ENCODE results near the gene CAMKK1. TPM values are rescaled to one million over a fixed set of nuclear protein-coding genes. Genes with fewer than 3 reads are reported as not detected.

The CAMKK1 gene
- total and polyA plus RNA-seq, 2 of the 4 experiments (the other 2 are of a cell fraction), result 4.1 to 8.2 TPM

GRCh38 chr17:3906881-3907280, 14.0 kb upstream of the CAMKK1 start:
- Histone ChIP-seq H3K23ac (ENCODE audit: low read depth, low read length) (no peak overlapping the region), H4K8ac (ENCODE audit: low read depth in 2 of 2, low read length in 2 of 2) (no peak overlapping the region), H3K36me3 (ENCODE audit: control insufficient read depth, insufficient read depth, low read length) (no peaks in the 10 kb centered on the region), H3K4me3 (ENCODE audit: insufficient read depth, low read depth, low read length) (no peak overlapping the region), H2AK9ac (replicated peaks; ENCODE audit: low read depth, low read length, poor library complexity) (no peak overlapping the region), H4K5ac (ENCODE audit: low read depth, low read length) (no peak overlapping the region), H3K79me1 (ENCODE audit: low read depth in 1 of 2, low read length in 2 of 2) (no peaks in the 10 kb centered on the region), H2BK20ac (ENCODE audit: low read depth, low read length) (no peak overlapping the region), H2AK5ac (ENCODE audit: low read depth, low read length) (no peak overlapping the region), H4K91ac (ENCODE audit: insufficient read depth, low read depth, low read length) (no peak overlapping the region), H3K56ac (ENCODE audit: extremely low read depth, insufficient read depth, low read length) (no peak overlapping the region), H3K27me3 (ENCODE audit: control insufficient read depth, insufficient read depth, low read length) (peaks cover 2% of the 10 kb centered on the region; the same call in 1 of the 2 replicates), H3K4me2 (ENCODE audit: low read depth, low read length) (no peak overlapping the region), H4K20me1 (ENCODE audit: insufficient read depth, low read length) (0 out of 2 replicates have a peak, but pooled peaks cover 4% of the 10 kb centered on the region), H3K9me1 (ENCODE audit: insufficient read depth, low read length) (no peaks in the 10 kb centered on the region), H2BK15ac (ENCODE audit: low read depth, low read length) (no peak overlapping the region), H2BK120ac (ENCODE audit: low read depth, low read length) (no peak overlapping the region), H3K9ac (ENCODE audit: low read depth, low read length) (no peak overlapping the region), H3K4ac (ENCODE audit: low read depth, low read length) (no peak overlapping the region), H3K9me3 (ENCODE audit: control insufficient read depth, insufficient read depth, low read length) (no peaks in the 10 kb centered on the region), H3K14ac (replicated peaks; ENCODE audit: low read depth, low read length) (no peak overlapping the region), H2BK5ac (ENCODE audit: low read depth, low read length, poor library complexity, severe bottlenecking) (no peak overlapping the region), H3K4me1 (ENCODE audit: control insufficient read depth, insufficient read depth, low read length) (no peaks in the 10 kb centered on the region), H2AFZ (replicated peaks; ENCODE audit: low read length, poor library complexity) (no peak overlapping the region), H3K27ac (ENCODE audit: insufficient read depth, low read length) (no peak overlapping the region), H3K18ac (ENCODE audit: low read depth, low read length) (no peak overlapping the region)
- no peak for TF ChIP-seq USF2 (IDR thresholded peaks at IDR 0.05; ENCODE audit: low read depth, low read length)
- no peak for TF ChIP-seq RAD21 (IDR thresholded peaks at IDR 0.05; ENCODE audit: low read length)
- no peak for TF ChIP-seq ELK1 (IDR thresholded peaks at IDR 0.05; ENCODE audit: borderline replicate concordance, low read depth, low read length)
- TF ChIP-seq POLR2A (IDR thresholded peaks at IDR 0.05; ENCODE audit: low read depth, low read length), result no peak
- no peak for TF ChIP-seq MXI1 (IDR thresholded peaks at IDR 0.05; ENCODE audit: borderline replicate concordance, low read depth, low read length)
- no peak for TF ChIP-seq RCOR1 (IDR thresholded peaks at IDR 0.05; ENCODE audit: insufficient replicate concordance, low read length)
- no peak for TF ChIP-seq BHLHE40 (IDR thresholded peaks at IDR 0.05; ENCODE audit: low read depth, low read length)
- no peak for TF ChIP-seq NFE2L2 (IDR thresholded peaks at IDR 0.05; ENCODE audit: low read depth, low read length)
- no peak for TF ChIP-seq CEBPB (IDR thresholded peaks at IDR 0.05; ENCODE audit: low read depth, low read length)
- TF ChIP-seq FOS (IDR thresholded peaks at IDR 0.05; ENCODE audit: low read depth, low read length), result no peak
- no peak for TF ChIP-seq CHD1 (IDR thresholded peaks at IDR 0.05; ENCODE audit: low read depth, low read length)
- no peak for TF ChIP-seq SMC3 (IDR thresholded peaks at IDR 0.05; ENCODE audit: low read depth, low read length)
- in situ Hi-C loops (cut with MboI; ENCODE audit: low sequenced_read_pairs) (no loop called here), dilution Hi-C loops (cut with HindIII; ENCODE audit: low sequenced_read_pairs, unreplicated experiment) (no loop called here), intact Hi-C loops (cut with micrococcal nuclease) (no loop called here)
- no TSS peak for BruUV-seq (replicated peaks)
- no peak for DNase-seq
- POLR2A ChIA-PET (ENCODE audit: unreplicated experiment), result no interaction called here
- CTCF ChIA-PET, result interaction anchor here (0.9 kb wide), 1 partner anchor 17 kb away, joined by 5 read pairs; no protein-coding TSS in a partner anchor
- no peak for ATAC-seq (ENCODE audit: low read depth)
- 100% methylated on average over 3 of the region's 4 CpGs; no CpG with 5 or more reads in 1 of the 2 experiments for WGBS, 2 experiments (ENCODE audit: extremely low coverage in 2 of 2, insufficient read length in 1 of 2)
